GM23248 (cell line): ENCODE data around the gene UGT1A10.

ENCODE experiments used
- EZH2 ChIP-seq: fragments of 200-600 bp; sonication (generic); IDR thresholded peaks from 2 replicates; pipeline ENCODE4 v1.6.1; 2018; ENCODE audit warnings: antibody characterized with exemption, mild to moderate bottlenecking; ENCODE audit not compliant: insufficient read depth, poor library complexity, severe bottlenecking
- EZH2phosphoT487 ChIP-seq: fragments of 200-600 bp; sonication (generic); IDR thresholded peaks from 2 replicates; pipeline ENCODE4 v1.6.1; 2018; ENCODE audit warnings: antibody characterized with exemption, moderate library complexity, mild to moderate bottlenecking, low read depth; ENCODE audit not compliant: insufficient read depth

DNA sequence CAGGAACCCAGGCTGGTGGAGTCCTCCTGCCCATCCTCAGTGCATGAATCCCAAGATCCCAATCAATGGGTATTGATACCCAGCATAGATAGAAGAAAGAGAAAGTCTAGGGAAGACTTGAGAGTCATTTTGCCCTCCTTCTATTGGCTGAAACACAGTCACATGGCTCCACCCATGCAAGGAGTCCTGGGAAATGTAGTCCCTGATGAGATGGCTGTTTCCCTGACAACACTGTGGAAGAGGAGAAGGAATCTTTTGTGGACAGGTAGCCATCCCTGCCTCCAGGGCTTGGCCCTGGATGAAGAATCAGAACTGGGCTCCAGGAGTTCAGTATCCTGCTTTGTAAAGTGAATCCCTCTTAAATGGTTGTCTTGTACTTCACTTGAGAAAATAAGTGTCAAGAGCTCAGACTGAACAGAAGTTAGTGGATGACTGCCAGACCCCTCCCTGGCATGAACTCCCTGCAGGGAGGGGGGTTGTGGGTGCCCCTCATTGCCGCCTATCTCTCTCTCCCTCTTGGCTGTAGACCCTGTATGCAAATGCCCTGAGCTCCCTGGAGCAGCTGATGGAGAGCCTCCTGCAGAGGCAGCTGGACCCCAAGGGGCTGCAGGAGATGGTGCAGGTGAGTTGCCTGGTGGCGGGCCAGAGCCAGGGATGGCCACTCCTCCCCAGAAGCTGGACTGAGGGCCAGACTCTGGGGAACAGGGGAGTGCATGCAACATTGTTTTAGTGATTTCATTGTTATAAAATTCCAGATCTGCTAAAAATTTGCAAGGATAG, 178.0 kb downstream of the UGT1A10 start:
- no peak for TF ChIP-seq EZH2phosphoT487
- no peak for TF ChIP-seq EZH2
